Adrenal gland (tissue), 5 donors: ENCODE measurements around the gene ADPRM.

Experiments used
- CTCF ChIP-seq, 6 experiments: fragments of 450-650 bp in 4 of 6; fragments of 200-600 bp in 2 of 6; sonication (generic) in 1 of 6; IDR thresholded peaks; 1 replicate in 5 of 6; 2 replicates in 1 of 6; pipeline versions ENCODE4 v1.5.1 to v1.8.0; 2016 to 2021; ENCODE audit warnings: antibody characterized with exemption in 6 of 6, mild to moderate bottlenecking in 2 of 6, moderate library complexity in 1 of 6
- POLR2A ChIP-seq, 2 donors: fragments of 450-650 bp; IDR thresholded peaks; one replicate each; pipeline ENCODE4 v1.6.1; 2017; ENCODE audit warnings: antibody characterized with exemption in 2 of 2, mild to moderate bottlenecking in 2 of 2, moderate library complexity in 1 of 2
- donor health status: DM: no; HTN: no; CAD: no.

- TF ChIP-seq POLR2A (IDR thresholded peaks at IDR 0.05) (no peak), CTCF (IDR thresholded peaks at IDR 0.05) (no peak)
Measured at GRCh38 chr17:10727192-10727591, 29.8 kb downstream of the ADPRM start.
